Skeletal muscle cell (primary cell): ENCODE data around the gene RGS8.

Experiments used
- DNase-seq: peaks from one replicate; pipeline ENCODE4 v3.0.0-alpha.2; 2010; ENCODE audit warnings: low read depth
- H3K4me3 ChIP-seq: 2 replicates; pipeline ENCODE4 v1.5.1; 2011; ENCODE audit warnings: low read depth, mild to moderate bottlenecking, control low read depth, low read length, moderate library complexity

RGS8 gene, protein sequence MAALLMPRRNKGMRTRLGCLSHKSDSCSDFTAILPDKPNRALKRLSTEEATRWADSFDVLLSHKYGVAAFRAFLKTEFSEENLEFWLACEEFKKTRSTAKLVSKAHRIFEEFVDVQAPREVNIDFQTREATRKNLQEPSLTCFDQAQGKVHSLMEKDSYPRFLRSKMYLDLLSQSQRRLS

DNA sequence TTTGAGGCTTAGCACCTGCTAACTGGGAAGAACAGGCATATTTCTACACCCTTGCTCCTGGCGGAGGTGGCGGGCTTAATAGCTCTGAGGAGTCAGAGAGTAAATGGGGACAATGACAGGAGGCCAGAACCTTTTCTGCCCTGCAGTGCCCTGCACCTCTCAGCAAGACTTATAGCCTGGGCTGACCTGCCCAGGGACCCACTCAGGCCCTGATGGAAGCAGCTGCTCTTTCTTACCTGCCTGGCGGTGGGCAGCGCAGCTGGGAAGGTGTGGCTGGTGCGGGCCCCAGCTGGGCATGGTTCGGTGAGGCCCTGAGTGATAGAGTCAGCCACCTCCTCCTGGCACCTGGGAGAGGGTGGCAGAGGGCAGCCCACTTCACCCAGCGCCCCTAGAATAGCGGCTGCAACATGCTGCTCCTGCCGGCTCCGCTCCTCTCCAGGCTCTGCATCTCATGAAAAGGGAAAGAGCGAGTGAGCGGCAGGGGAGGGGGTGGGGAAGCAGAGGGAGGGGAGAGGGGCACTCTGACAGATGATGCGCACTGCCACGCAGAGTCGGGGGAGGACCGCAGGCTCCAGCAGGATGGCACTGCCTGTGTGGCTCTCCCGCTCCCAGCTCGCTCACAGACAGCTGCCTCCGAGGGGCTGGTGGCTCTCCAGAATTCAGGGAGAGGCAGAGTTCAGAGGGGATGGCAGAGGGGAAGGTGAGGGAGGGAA lies at the start of gene RGS8:
TSS of gene RGS8 (minus strand) at position 472 of the 713 bp plus-strand sequence. CDS start 14,938 bp downstream, outside the sequence.
- no peak within 1 kb of the TSS for H3K4me3 ChIP-seq
- DNase-seq: no peak

DNA sequence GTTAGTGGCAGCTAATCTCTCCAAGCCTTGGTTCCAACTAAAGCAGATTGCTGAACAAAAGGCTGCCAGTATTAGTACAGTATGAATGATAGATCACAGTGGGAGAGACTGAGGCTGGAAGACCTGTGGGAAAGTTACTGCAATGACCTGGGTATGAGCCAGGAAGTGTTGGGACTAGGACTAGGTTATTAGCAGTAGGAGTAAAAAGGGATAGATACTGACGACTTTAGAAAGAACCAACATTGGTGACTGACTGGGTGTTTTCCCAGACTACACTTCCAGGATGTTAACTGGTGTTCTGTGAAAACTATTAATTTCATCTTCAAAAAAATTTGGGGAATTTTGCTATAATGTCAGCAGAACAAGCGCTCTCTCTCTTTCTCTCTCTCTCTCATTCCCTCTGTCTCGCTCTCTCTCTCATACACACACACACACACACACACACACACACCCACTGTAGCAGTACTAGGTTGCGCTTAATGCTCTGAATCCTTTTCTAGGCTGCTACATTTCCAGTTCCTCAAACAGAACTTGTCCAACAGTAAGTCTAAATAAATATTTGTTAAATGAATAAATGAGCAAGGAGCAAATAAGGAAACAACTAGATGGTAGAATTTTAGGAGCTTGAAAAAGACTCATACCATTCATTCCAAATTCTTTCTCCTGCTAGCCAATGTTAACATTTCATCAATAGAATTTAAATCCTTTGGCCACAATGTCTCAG lies 47.6 kb upstream of the RGS8 start:
- H3K4me3 ChIP-seq: no peak overlapping the region
- no peak for DNase-seq

DNA sequence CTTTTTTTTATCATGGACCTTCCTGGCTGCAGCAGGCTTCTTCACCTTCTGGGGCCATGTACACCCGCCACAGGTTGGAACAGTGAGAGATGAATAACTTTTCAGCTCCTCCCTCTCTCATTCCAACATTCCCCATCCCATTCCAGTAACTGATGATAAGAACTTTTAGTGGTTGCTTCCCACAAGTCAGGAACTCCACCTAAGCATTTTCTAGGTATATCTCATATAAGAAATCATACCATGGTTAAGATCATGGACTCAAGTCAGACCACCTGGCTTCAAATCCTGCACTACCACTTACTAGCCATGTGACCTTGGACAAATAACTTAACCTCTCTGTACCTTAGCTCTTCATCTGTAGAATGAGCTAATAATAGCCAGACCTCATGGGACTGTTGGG lies 42.5 kb upstream of the RGS8 start:
- no peak overlapping the region for H3K4me3 ChIP-seq
- no peak for DNase-seq

DNA sequence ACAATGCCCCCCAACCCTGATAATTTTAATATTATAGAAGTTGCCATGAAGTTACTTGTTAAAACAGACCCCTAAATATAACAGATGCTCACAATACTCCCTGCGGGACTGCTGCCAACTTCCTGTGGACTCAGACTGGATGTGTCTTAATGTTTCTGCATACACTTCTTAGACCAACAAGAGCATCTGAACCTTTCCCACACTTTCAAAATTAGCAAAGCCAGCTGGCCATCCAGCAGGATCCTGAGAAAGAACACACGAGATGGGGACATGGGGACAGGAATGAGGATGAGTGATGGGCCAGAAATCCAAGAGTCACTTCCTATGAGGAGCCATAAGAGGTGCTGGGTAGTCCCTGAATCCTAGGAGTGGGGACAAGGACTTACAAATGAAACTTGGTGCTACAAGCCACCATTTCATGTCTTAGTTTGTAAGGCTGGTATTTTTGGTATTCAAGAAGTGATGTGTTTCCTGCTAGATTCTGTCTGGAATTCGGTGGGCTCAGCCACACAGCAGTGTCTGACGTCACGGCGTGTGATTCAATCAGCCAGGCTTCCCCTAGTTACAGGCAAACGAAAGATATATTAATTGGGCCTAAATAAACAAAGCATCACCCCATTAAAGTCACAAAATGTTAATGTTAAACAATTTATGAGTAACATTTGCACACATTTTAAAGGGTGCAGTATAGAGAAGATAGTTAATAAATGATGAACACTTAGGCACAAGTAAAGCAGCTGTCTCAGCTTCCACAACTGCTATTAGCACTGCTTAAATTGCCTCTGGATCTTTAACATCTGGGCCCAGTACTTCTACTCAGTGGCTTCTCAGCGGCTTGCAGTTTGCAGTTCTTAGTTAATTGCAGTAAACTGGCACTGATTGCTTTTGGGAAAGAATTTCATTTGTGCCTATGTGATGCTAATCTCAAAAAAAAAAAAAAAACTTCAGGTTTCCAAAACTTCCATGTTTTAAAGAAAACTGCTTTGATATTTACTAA lies 41.2 kb upstream of the RGS8 start:
- no peak overlapping the region for H3K4me3 ChIP-seq
- DNase-seq: no peak

DNA sequence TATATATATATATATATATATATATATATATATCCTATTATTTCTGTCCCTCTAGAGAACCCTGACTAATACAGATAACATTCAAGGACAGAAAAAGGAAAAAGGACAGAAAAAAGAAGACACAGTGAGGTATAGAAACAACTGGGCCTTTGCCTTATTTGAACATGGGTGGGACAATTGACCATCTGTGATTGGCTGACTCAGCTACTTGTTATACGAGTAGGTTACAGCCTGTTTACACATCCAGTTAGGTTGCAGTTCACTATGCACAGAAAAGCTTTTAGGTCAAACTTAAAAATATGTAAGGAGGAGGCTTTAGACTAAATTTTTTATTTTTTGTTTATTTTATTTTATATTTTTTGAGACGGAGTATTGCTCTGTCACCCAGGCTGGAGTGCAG lies 39.8 kb upstream of the RGS8 start:
- no peak overlapping the region for H3K4me3 ChIP-seq
- DNase-seq: no peak

DNA sequence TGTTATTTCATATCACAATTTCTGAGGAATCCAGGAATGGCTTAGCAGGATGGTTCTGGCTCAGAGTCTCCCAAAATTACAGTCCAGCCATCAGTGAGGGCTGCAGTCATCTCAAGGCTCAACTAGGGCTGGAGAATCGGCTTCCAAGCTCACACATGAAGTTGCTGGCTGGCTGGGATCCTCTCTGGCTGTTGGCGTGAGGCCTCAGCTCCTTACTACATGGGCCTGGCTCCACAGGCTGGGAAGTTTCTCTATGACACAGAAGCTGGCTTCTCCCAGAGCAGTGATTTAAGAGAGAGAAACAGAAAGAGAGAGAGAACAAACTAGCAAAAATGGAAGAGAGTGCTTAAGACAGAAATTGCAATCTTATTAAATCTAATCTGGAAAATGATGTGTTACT lies 38.8 kb upstream of the RGS8 start:
- H3K4me3 ChIP-seq: no peak overlapping the region
- no peak for DNase-seq

DNA sequence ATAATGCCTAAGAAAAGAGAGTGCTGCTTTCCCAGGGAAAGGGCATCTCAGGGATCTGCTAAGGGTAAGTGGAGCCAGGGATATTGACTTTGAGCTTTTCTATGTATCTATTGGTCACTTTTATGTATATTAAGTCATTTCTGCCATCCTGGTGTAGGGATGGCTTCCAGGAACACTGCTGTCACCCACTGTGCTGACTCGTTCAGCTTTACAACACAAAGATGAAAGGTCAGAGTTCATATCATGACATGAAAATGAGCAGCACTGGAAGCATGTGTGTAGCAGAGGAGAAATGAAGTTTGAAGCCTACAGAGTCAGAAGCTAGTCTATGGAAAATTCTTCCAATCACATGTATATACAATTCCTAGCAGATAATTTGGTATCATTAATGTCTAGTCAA lies 37.1 kb upstream of the RGS8 start:
- no peak for DNase-seq
- no peak overlapping the region for H3K4me3 ChIP-seq

DNA sequence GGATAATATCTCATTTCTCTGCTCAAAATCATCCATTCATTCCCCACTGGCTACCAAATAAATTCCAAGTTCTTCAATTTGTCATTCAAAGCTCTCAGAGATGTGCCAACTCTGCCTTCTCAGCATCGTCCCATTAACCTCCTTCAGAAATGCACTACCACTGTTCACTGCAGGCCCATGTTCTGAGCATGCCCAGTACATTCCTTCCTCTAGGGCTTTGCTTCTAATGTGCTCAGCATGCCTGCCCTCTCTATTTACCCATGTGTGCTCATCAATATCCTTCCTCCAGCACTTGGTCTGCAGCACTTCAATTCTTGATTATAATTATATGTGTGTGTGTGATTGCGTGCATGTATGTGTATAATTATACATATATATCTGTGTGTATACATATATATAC lies 36.1 kb upstream of the RGS8 start:
- DNase-seq: no peak
- H3K4me3 ChIP-seq: no peak overlapping the region

DNA sequence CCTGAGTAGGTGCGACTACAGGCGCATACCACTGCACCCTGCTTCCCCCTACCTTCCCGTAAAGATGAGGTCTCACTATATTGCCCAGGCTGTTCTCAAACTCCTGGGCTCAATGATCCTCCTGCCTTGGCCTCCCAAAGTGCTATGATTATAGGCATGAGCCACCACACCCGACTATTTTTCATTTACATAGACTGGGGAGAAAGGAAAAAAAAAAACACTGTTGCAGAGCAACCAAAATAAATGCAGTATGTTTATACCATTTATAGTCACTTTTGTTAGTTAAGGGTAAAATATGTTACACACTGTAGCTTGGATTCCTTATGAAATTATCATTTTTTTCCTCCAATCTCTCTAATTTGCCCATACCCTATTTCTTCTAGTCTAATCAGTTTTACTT lies 35.2 kb upstream of the RGS8 start:
- H3K4me3 ChIP-seq: no peak overlapping the region
- DNase-seq: no peak

DNA sequence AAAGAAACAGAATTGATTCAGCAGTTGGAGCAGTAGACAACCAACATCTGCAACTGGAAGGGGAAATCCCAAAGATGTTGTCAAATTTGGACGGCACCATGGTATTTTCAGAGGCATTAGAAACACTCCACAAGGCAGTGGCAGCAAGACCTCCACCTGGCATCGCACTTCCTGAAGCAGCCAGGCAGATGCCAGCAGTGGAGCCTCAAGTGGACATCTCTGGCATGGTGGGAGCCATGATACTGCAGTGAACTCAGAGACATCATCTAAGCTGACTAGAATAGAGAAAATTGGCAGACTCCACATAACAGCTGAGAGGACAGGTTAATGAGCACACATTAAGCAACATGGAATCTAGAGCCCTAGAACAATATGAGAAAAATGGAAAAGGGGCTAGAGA lies 33.9 kb upstream of the RGS8 start:
- no peak for DNase-seq
- no peak overlapping the region for H3K4me3 ChIP-seq

DNA sequence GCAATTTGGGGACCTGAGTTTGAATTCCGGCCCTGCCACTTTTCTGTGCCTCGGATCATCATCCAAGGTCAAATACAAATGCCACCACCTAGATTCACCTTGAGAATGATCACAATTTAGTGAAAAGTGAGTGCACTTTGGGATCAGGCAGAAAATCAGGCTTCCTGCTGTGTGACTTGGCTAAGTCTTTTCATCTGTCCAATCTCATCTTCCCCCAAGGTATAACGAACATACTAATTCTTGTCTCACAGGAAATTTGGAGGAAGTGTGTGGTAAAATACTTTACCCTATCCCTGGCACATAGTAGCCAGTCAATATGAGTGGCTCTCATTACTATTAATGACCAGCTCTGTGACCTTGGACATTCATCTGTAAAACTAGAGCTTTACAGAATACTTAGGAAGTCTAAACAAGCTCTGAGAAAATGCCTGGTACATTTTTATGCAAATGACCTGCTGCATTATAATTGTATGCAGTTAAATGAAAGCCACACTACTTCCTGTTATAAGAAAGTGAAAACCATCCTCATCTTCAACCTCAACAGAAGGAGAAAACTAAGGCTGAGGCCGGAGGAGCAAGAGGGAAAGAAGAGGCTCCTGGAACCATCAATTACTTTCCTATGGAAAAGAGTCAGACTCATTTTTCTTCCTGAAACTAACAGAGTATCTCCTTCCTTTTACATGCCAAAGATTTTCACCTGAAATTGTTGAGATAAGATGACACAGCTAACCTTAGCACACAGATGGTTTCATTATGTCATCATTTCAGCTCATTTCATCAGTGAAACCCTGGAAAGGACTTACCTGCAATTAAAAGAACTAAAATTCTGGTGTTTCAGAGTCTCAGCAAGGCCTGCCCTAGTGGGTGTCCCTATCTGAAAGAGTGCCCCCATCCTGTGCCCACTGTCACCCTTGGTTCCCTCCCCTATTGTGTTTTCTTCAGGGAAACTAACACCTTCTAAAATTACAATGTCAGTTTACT lies 32.6 kb upstream of the RGS8 start:
- no peak overlapping the region for H3K4me3 ChIP-seq
- DNase-seq: no peak

DNA sequence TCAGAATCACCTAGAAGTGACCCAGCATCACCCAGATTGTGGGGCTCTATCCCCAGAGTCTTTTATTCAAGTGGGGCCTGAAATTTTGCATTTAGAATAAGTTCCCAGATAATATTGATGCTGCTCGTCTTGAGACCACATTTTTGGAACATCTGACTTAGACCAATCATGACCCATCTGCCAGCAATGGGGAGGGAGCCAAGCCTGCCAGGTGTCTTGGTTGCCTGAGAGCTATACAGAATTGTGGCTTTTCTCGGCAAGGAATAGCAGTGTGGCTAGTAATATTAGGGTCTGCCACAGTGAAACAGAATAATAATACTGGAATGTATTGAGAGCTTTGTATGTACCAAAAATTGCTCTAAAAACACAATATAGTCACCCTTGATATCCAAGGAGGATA lies 31.1 kb upstream of the RGS8 start:
- no peak for DNase-seq
- H3K4me3 ChIP-seq: no peak overlapping the region

DNA sequence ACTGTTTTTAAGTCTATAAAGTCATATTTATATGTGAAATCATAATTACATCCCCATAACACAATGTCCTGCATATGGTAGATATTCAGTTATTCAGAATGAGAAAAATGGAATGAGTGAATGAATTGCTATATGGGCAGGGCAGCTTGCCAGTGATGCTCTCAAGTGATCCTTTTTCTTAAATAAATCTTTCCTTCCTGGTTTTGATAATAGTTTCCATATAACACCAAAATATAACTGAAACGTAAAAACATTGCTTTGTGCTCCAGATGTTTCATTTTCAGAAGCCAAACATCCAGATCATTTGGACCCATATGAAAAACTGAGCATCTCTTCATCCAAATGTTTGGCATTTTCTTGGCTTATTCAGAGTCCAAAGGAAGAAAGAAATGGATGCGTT lies 30.2 kb upstream of the RGS8 start:
- no peak overlapping the region for H3K4me3 ChIP-seq
- DNase-seq: no peak

DNA sequence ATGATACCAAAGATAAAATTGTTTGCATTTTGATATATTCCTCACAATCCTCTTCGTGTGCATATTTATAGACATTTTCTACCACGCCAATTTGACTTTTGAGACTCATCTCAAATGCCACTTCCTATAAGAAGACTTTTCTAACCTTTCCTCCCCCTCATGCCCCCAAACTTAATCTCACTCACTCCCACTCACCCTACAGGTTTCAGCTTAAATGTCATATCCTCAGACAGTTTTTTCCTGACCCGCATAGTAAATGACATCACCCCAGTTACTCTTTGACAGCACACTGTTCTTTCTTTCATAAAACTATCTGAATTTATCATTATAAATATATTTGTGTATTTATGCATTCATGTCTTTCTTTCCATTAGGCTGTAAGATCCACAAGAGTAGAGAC lies 29.6 kb upstream of the RGS8 start:
- H3K4me3 ChIP-seq: no peak overlapping the region
- no peak for DNase-seq

DNA sequence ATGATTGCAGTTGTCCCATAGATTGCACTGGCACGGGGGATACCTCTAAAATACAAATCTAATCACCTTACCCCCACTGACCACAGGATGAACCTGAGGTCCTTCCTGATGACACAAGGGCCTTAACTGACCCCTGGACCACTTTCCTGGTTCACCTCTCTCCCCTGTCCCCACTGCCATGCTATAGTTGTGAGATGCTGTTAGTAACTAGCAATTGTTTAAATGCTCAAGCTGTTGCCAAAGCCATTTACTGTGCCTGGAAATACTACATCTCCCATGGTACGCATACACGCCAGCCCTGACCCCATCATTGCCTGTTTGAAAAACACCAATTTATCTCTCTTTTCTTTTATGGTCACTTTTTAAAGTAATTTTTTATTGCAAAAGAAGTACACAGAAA lies 29.1 kb upstream of the RGS8 start:
- H3K4me3 ChIP-seq: no peak overlapping the region
- DNase-seq: no peak

DNA sequence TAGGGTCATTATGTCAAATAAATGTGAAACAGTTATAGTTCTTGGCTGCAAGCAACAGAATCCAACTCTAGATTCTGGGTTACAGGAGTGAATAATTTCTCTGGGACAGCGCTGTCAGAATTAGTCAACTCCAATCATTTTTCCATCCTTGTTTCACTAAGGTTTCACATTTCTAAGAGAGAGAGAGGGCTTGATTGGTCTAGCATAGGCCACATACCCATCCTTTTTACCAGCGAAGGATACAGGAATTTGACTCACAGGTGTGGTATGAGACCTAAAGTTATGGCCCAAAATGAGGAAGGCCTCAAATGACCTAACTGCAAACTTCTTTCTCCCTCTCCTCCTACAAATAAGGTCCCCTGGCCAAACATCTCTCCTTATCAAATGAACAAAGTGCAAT lies 25.5 kb upstream of the RGS8 start:
- no peak for DNase-seq
- H3K4me3 ChIP-seq: no peak overlapping the region

DNA sequence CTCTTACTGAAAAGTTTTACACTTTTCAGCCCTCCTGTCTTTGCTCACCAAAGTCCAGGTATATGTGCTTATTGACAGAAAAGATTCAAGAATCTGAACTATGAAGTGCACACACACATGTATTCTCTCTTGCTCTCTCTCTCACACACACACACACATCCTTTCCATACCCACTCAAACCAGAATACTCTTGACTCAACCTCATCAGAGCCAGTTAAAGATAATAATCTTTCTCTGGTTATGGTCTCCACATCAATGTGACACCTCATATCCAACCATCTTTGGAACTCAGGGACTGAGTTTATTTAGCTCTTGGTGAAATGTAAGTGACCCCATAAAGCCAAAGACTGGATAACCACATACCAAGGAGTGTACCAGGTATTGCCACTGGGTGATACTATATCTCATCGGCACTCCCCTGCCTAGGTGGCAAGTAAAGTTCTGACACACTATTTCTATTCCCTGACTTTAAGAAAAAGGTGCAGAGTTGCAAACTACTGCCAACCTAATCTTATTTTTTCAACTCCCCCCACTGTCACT lies 24.9 kb upstream of the RGS8 start:
- no peak overlapping the region for H3K4me3 ChIP-seq
- DNase-seq: no peak

DNA sequence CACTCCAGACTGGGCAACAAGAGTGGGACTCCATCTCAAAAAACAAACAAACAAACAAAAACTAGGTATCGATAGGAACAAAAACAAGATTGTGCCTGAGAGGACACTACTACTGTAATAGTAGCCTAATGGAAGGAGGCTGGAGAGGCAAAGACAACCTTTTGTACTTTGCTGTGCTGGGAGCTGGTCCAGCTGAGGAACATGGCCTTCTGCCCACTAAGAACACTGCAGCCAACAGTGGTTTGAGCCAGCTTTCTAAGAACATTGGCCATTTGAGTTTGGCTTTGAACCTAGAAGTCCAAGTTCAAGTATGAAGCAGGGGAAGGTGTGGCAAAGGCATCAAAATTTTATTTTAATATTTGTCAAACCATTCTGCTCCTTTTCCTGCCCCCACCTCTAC lies 22.7 kb upstream of the RGS8 start:
- H3K4me3 ChIP-seq: no peak overlapping the region
- no peak for DNase-seq
